ENCODE measurements around the gene DAP. TPM values are rescaled to one million over a fixed set of nuclear protein-coding genes. Genes with fewer than 3 reads are reported as not detected.

Gene DAP
- total RNA-seq, 4 donors from 2014 or later, result 24.3 to 42.4 (median 37.0) TPM

GRCh38 chr5:10699987-10700386, 61.0 kb downstream of the DAP start:
- no peak overlapping the region for H3K4me3 ChIP-seq
- intact Hi-C loops (cut with DNase I), result loop anchor here (5.0 kb wide), 1 partner anchor 482 kb away; no protein-coding TSS in a partner anchor
- H3K9me3 ChIP-seq, result no peaks in the 10 kb centered on the region
- H3K4me1 ChIP-seq, result peaks cover 26 to 37% (median 33%) of the 10 kb centered on the region in 4 donors
- no peak overlapping the region for H3K27ac ChIP-seq (replicated peaks in 1 of 4)
- TF ChIP-seq, protein P1, sequence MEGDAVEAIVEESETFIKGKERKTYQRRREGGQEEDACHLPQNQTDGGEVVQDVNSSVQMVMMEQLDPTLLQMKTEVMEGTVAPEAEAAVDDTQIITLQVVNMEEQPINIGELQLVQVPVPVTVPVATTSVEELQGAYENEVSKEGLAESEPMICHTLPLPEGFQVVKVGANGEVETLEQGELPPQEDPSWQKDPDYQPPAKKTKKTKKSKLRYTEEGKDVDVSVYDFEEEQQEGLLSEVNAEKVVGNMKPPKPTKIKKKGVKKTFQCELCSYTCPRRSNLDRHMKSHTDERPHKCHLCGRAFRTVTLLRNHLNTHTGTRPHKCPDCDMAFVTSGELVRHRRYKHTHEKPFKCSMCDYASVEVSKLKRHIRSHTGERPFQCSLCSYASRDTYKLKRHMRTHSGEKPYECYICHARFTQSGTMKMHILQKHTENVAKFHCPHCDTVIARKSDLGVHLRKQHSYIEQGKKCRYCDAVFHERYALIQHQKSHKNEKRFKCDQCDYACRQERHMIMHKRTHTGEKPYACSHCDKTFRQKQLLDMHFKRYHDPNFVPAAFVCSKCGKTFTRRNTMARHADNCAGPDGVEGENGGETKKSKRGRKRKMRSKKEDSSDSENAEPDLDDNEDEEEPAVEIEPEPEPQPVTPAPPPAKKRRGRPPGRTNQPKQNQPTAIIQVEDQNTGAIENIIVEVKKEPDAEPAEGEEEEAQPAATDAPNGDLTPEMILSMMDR (IDR thresholded peaks at IDR 0.05), result no peak
- no peak for TF ChIP-seq POLR2AphosphoS5 (IDR thresholded peaks at IDR 0.05)
- no peaks in the 10 kb centered on the region for H3K27me3 ChIP-seq
- WGBS, result 83% methylated on average over 8 of the region's 8 CpGs
- DNase-seq (ENCODE audit: extremely low spot score), result no peak
- H3K36me3 ChIP-seq, result peaks cover 0 to 5% (median 0%) of the 10 kb centered on the region in 4 donors

GRCh38 chr5:10699281-10699874, 61.7 kb downstream of the DAP start:
- no peak for DNase-seq (ENCODE audit: extremely low spot score)
- H3K27me3 ChIP-seq, result no peaks in the 10 kb centered on the region
- H3K4me1 ChIP-seq, result peaks cover 25 to 38% (median 30%) of the 10 kb centered on the region in 4 donors
- H3K9me3 ChIP-seq, result no peaks in the 10 kb centered on the region
- H3K36me3 ChIP-seq, result peaks cover 0 to 5% (median 0%) of the 10 kb centered on the region in 4 donors
- 83% methylated on average over 5 of the region's 5 CpGs for WGBS
- TF ChIP-seq POLR2A (IDR thresholded peaks at IDR 0.05; ENCODE audit: low read depth) (no peak), EP300 (IDR thresholded peaks at IDR 0.05) (no peak), POLR2AphosphoS5 (IDR thresholded peaks at IDR 0.05) (no peak)
- TF ChIP-seq, protein P1 (IDR thresholded peaks at IDR 0.05), result no peak
- no peak overlapping the region for H3K27ac ChIP-seq (replicated peaks in 1 of 4)
- H3K4me3 ChIP-seq, result no peak overlapping the region
- intact Hi-C loops (cut with DNase I), result loop anchor here (5.0 kb wide), 1 partner anchor 483 kb away; no protein-coding TSS in a partner anchor

DNA sequence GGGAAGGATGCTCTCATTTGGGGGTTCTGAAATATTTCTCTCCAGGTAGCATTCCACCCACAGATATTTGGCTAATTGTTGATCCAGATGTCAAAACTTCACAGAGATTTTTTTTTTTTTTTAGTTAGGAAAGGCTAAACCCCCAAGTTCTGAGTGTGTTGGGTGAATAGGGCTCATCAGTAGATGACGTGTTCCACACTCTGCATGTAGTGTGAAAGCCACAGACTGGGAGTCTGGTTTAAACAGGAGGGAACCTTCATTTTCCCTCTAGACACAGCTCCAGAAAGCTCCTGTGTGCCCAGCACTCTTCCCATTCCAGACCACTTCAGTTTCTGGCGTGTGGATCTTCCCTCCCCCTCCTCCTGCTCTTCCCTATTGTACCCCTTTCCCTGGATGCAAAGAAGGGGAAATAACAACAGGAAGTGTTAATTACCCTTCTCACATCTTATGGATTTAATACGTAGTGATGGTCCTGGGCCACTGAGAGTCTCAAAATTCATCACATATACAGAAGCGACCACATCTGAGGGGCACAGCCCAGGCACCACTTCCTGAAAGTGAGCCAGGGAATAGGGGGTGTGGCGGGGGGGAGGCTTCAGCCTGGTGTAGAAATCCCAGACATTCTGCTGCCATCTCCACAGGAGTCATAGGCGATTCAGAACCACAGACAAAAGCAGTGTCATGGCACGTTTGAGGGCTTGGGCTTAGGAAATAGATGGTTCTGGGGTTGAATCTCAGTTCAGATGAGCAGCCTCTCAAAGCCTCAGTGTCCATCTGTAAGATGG, 65.1 kb downstream of the DAP start:
- peaks cover 0 to 5% (median 0%) of the 10 kb centered on the region in 4 donors for H3K36me3 ChIP-seq
- H3K4me3 ChIP-seq, result no peak overlapping the region
- H3K4me1 ChIP-seq, result peaks cover 5 to 17% (median 12%) of the 10 kb centered on the region in 4 donors
- no peaks in the 10 kb centered on the region for H3K9me3 ChIP-seq
- H3K27me3 ChIP-seq, result no peaks in the 10 kb centered on the region
- no peak for DNase-seq (ENCODE audit: extremely low spot score)
- H3K27ac ChIP-seq (replicated peaks in 1 of 4), result no peak overlapping the region
- TF ChIP-seq POLR2A (IDR thresholded peaks at IDR 0.05; ENCODE audit: low read depth) (no peak), EP300 (IDR thresholded peaks at IDR 0.05) (no peak), POLR2AphosphoS5 (IDR thresholded peaks at IDR 0.05) (no peak)
- TF ChIP-seq, protein P1 (IDR thresholded peaks at IDR 0.05), result no peak
- WGBS, result 71% methylated on average over 7 of the region's 7 CpGs
- intact Hi-C loops (cut with DNase I), result loop anchor here (5.0 kb wide), 1 partner anchor 486 kb away; no protein-coding TSS in a partner anchor

GRCh38 chr5:10695055-10695649, 65.9 kb downstream of the DAP start:
- Histone ChIP-seq H3K4me1 (peaks cover 5 to 17% (median 12%) of the 10 kb centered on the region in 4 donors), H3K27me3 (no peaks in the 10 kb centered on the region), H3K36me3 (peaks cover 0 to 3% (median 0%) of the 10 kb centered on the region in 4 donors), H3K4me3 (no peak overlapping the region), H3K9me3 (no peaks in the 10 kb centered on the region), H3K27ac (replicated peaks in 1 of 4) (no peak overlapping the region)
- intact Hi-C loops (cut with DNase I), result loop anchor here (5.0 kb wide), 1 partner anchor 487 kb away; no protein-coding TSS in a partner anchor
- no peak for DNase-seq (ENCODE audit: extremely low spot score)
- TF ChIP-seq, protein P1 (IDR thresholded peaks at IDR 0.05), result peak; percentile 60 to 81 (median 61)
- no peak for TF ChIP-seq EP300 (IDR thresholded peaks at IDR 0.05)
- no peak for TF ChIP-seq POLR2AphosphoS5 (IDR thresholded peaks at IDR 0.05)
- TF ChIP-seq POLR2A (IDR thresholded peaks at IDR 0.05; ENCODE audit: low read depth), result no peak
- WGBS, result 6% methylated on average over 12 of the region's 14 CpGs

Measured in esophagus muscularis mucosa (tissue), 4 donors.